Glutamatergic neuron (in vitro differentiated cells): ENCODE results near the gene NPFF. TPM values are rescaled to one million over a fixed set of nuclear protein-coding genes. Genes with fewer than 3 reads are reported as not detected.
A peak's percentile ranks its signal among the peaks of the same experiment; 100 is the strongest.

Experiments
- DNase-seq: peaks from one replicate; pipeline ENCODE4 v3.0.0; 2022
- H3K27ac Mint-ChIP-seq: one replicate; pipeline ENCODE4 v1.8.0; 2020; ENCODE audit warnings: mild to moderate bottlenecking, mixed read lengths, inconsistent platforms; ENCODE audit not compliant: unreplicated experiment
- H3K27me3 Mint-ChIP-seq: one replicate; pipeline ENCODE4 v1.8.0; 2020; ENCODE audit warnings: mild to moderate bottlenecking, moderate library complexity, mixed read lengths, inconsistent platforms; ENCODE audit not compliant: unreplicated experiment
- H3K36me3 Mint-ChIP-seq: one replicate; pipeline ENCODE4 v1.8.0; 2020; ENCODE audit warnings: mild to moderate bottlenecking, mixed read lengths, inconsistent platforms; ENCODE audit not compliant: unreplicated experiment
- H3K4me1 Mint-ChIP-seq: one replicate; pipeline ENCODE4 v1.8.0; 2020; ENCODE audit warnings: mild to moderate bottlenecking, low read depth, mixed read lengths, inconsistent platforms; ENCODE audit not compliant: unreplicated experiment
- H3K4me3 Mint-ChIP-seq: one replicate; pipeline ENCODE4 v1.8.0; 2020; ENCODE audit warnings: mild to moderate bottlenecking, mixed read lengths, inconsistent platforms; ENCODE audit not compliant: unreplicated experiment
- H3K9me3 Mint-ChIP-seq: one replicate; pipeline ENCODE4 v1.8.0; 2020; ENCODE audit warnings: mild to moderate bottlenecking, moderate library complexity, mixed read lengths, inconsistent platforms; ENCODE audit not compliant: unreplicated experiment
- total RNA-seq: library from RNA; stranded (reverse); fragmentation: NEBNext Ultra II Directional; extraction: Animal tissue kit (Norgen Biotek cat#: 25700); gene quantifications from one replicate; pipeline ENCODE4 v1.2.1, GENCODE V29; 2021; ENCODE audit not compliant: unreplicated experiment
- TF ChIP-seq, protein P1 (sequence below): fragments of 200-600 bp; sonication (generic); IDR thresholded peaks from one replicate; pipeline ENCODE4 v1.5.0; 2021; ENCODE audit not compliant: partially characterized antibody, unreplicated experiment

The NPFF gene
- total RNA-seq, 1 donor from 2014 or later, result not detected

DNA sequence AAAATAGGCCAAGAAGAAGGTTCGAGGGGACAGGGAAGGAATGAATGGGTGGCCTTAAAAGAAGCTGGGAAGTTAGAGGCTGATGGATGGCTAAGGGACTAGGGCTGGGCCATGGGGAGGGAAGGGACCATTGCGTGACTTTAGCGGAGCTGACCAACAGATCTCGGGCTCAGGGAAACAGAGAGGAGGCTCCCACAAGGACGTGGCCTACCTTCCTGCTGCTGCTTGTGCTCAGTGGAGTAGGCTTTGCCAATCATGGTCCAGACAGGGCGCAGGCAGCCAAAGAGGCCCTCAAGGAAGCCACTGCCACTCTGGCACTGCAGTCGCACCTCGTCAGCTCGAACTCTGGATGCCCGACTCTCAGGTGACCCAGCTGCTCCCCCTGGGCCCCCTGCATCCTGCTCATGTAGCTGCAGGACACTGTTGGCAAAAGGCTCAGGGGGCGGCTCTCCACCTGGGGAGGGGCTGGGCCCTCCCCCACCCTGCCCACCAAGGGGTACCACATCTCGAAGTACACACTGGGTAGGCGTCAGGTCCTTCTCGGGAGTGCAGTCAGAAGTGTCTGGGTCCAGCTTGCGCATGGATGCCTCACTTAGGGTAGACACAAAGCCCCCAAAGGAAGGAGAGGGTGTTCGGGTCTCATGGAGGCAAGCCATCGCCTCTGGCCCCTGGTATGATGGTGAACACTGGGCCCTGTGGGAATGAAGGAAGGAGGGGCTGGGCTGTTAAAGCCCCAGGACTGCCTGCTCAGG is 20.4 kb downstream of the NPFF start:
- peaks cover 4% of the 10 kb centered on the region for H3K27me3 Mint-ChIP-seq
- no peak for DNase-seq
- H3K36me3 Mint-ChIP-seq, result peaks cover 4% of the 10 kb centered on the region
- TF ChIP-seq, protein P1, sequence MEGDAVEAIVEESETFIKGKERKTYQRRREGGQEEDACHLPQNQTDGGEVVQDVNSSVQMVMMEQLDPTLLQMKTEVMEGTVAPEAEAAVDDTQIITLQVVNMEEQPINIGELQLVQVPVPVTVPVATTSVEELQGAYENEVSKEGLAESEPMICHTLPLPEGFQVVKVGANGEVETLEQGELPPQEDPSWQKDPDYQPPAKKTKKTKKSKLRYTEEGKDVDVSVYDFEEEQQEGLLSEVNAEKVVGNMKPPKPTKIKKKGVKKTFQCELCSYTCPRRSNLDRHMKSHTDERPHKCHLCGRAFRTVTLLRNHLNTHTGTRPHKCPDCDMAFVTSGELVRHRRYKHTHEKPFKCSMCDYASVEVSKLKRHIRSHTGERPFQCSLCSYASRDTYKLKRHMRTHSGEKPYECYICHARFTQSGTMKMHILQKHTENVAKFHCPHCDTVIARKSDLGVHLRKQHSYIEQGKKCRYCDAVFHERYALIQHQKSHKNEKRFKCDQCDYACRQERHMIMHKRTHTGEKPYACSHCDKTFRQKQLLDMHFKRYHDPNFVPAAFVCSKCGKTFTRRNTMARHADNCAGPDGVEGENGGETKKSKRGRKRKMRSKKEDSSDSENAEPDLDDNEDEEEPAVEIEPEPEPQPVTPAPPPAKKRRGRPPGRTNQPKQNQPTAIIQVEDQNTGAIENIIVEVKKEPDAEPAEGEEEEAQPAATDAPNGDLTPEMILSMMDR, result no peak
- H3K4me3 Mint-ChIP-seq, result no peak overlapping the region
- no peak overlapping the region for H3K27ac Mint-ChIP-seq
- H3K9me3 Mint-ChIP-seq, result peaks cover 9% of the 10 kb centered on the region
- H3K4me1 Mint-ChIP-seq, result peaks cover 4% of the 10 kb centered on the region

DNA sequence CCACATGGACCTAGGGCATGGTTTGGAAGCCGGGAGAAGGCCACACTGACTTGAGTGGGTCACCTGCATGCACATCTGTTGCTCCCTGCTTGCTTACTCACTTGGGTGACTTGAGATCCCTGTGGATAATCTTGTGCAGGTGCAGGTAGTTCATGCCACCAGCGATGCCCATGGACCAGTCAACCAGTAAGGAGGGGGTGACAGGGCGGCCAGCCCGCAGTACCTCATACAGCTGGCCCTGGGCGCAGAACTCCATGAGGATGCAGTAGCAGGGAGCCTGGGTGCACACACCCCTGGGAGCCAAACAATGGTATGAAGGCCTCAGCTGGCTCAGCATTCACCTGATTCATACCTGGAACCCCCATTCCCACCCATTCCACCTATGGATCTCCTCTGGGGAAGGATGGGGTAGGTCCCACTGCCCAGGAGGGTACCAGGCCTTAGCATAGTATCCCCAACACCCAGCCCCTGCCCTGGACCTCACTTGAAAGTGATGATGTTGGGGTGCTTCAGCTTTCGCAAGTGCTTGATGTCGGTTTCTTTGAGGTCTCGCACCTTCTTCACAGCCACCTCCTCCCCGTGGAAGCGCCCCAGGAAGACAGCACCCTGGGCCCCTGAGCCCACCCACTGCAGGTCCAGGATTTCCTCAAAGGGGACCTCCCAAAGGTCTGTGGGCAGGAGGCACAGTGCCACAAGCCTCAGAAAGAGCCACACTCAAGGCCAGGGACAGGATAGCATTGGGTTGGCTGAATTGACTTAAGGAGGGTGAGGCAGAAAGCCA is 21.1 kb downstream of the NPFF start:
- peaks cover 4% of the 10 kb centered on the region for H3K36me3 Mint-ChIP-seq
- no peak overlapping the region for H3K27ac Mint-ChIP-seq
- TF ChIP-seq, protein P1, result no peak
- H3K27me3 Mint-ChIP-seq, result peaks cover 6% of the 10 kb centered on the region
- H3K4me3 Mint-ChIP-seq, result no peak overlapping the region
- H3K9me3 Mint-ChIP-seq, result peaks cover 9% of the 10 kb centered on the region
- H3K4me1 Mint-ChIP-seq, result peaks cover 2% of the 10 kb centered on the region
- no peak for DNase-seq

DNA sequence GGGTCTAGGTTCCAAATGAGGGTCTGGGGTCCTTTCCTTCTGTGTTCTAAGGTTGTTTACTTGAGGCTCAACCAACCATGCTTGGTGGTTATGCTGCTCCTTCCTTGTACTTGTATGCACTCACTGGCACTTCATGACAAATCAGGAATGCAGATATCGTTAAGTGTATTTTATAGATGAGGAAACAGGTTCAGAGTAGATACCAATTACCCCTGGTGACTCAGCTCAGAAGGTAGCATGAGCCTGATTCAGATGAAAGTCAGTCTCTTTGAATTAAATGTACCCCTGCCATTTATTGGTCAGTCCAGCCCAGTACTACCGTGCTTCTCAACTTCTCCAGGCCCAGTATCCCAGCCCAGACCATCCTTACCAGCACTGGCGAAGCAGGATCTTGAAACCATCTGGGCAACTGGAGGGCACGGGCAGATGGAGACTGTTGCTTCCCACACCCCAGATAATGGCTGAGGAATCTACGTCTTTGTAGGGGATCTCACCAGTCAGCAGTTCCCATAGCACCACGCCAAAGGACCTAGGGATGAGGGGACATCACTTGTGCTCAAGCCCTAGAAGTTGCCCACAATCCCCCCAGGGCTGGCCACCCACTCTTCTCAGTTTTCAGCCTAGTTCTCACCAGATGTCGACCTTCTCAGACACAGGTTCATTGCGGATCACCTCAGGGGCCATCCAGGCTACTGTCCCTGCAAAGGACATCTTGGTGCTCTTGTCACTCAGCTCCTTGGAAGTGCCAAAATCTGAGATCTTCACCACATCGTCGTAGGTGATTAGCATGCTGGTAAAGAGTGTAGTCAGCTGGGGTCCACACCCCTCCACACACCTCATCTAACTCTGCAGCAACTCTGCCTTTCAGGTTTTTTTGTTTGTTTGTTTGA is 22.4 kb downstream of the NPFF start:
- no peak overlapping the region for H3K4me3 Mint-ChIP-seq
- peak overlapping the region; percentile 12 for H3K27ac Mint-ChIP-seq
- peaks cover 9% of the 10 kb centered on the region for H3K9me3 Mint-ChIP-seq
- peaks cover 2% of the 10 kb centered on the region for H3K4me1 Mint-ChIP-seq
- peaks cover 7% of the 10 kb centered on the region for H3K27me3 Mint-ChIP-seq
- no peak for DNase-seq
- peaks cover 4% of the 10 kb centered on the region for H3K36me3 Mint-ChIP-seq
- TF ChIP-seq, protein P1, result no peak

DNA sequence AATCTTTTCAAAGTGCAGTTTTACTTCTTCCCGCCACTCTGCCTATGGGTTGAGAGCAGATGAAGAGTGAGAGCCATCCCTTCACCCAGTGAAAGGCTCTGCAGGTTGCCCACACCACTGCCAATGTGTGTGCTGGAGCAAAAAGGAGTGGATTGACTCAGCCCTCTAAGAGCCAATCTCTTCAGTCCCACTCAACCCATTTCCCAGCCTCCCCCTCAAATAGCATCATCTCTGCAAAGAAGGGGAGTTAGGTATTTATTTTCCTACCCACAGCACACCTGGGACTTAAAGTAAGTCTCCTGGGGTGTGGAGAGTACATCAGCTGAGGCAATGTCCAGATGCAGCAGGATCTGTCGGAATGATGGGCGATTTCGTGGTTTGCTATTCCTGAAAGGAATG is 23.3 kb downstream of the NPFF start:
- peaks cover 11% of the 10 kb centered on the region for H3K9me3 Mint-ChIP-seq
- H3K27ac Mint-ChIP-seq, result no peak overlapping the region
- no peaks in the 10 kb centered on the region for H3K4me1 Mint-ChIP-seq
- H3K27me3 Mint-ChIP-seq, result peaks cover 7% of the 10 kb centered on the region
- TF ChIP-seq, protein P1, result no peak
- H3K4me3 Mint-ChIP-seq, result no peak overlapping the region
- DNase-seq, result no peak
- H3K36me3 Mint-ChIP-seq, result peaks cover 4% of the 10 kb centered on the region
